ENCODE results near the gene ATL1. TPM values are rescaled to one million over a fixed set of nuclear protein-coding genes. Genes with fewer than 3 reads are reported as not detected.

The ATL1 gene
- 4.7 to 7.0 TPM (median 5.1 TPM) in 5 replicates for total RNA-seq (2022; extraction: Qiagen RNA extraction)

DNA sequence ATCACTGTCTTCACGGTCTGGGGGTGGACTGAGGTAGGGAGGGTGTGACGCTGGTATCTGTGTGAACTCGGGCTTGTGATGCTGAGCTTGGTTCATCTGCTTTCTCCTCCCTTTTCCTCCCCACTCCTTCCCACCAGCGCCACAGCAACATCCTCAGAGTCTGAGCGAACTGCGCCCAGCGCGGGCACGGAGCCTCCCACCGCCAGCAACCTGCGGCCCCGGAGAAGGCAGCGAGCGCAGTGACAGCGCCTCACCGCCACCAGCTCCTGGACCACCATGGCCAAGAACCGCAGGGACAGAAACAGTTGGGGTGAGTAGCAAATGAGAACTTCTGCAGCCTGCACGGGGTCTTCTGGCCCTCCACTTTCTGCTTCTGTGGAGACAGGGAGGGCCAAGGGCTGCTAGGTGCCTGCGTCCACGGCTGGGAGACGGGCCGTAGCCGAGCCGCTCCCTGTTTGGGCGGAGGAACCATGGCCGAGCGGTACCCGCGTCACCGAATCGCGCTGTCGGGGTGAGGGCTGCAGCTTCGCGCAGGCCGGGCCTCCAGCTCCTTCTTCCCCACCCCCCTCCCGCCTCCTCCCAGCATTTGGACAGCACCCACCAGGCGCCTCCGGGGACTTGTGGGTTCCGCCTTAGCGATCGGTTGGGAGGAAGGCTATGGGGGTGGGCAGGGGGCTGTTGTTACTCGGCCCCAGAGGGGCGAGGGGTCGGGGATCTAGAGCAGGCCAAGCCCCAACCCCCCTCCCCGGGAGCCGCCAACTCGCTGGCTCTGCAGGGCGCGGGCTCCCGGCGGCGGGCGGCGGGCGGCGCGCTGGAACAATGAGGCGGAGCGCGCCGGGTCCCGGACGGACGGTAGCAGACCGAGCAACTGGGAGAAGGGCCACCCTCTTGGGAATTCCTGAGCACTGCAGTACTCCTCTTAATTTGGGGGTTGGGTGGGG lies at the start of gene ATL1:
Gene ATL1, plus strand, starts transcription at position 156 of the 941 bp plus-strand sequence. Its CDS starts 121 bp downstream, at position 277.

GRCh38 chr14:50532502-50533240 lies 27.3 kb upstream of the ATL1 start, which contains the start of gene MAP4K5:
Gene MAP4K5, minus strand, starts transcription at chr14:50532569. Its CDS starts 520 bp downstream, at chr14:50532049.

DNA sequence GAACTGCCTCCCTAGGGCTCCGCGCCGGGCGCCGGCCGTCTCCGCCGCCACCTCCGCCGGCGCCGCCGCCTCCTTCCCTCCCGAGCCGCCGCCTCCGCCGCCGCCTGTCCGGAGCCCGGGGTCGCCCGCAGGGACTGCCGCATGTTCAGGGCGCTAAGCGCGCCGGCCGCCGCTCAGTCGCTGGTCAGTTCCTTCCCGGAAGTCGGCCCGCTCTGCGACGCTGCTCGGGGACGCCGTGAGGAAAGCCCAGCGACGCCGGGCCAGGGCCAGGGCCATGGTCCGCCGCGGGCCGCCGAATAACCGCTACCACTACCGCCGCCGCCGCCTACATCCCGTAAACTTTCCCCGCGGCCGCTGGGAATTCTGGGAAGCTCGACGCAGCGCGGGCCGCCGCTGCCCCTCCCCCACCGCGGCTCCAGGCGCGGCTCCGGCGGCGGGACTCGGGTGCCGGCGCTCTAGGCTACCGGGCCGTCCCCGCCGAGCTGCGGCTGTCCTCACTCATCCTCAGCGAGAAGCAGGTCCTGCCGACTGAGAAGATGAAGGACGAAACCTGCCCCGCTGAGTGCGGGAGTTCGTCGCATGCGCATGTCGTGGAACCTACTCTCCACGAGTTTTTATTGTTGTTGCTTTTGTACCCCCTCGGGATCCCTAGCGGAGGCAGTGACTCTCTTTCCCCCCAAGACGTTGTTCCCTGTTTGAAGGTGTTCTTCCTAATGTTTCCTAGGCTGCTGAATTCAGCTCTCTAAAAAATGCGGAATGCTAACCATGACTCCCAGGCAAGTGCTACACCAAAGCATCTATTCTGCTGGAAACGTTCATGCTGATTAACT lies 108.3 kb downstream of the ATL1 start, which contains the start of gene SAV1:
Gene SAV1, minus strand, starts transcription at position 311 of the 830 bp plus-strand sequence. CDS start 339 bp downstream, outside the sequence.

Other genes starting within 250 kb of the ATL1 start
- gene L2HGDH, start 247.9 kb upstream of the ATL1 start, total RNA-seq (2022; extraction: Qiagen RNA extraction), result 8.5 to 12.0 TPM (median 9.9 TPM) in 5 replicates
- 10.7 to 13.9 TPM (median 12.7 TPM) in 5 replicates for gene DMAC2L, start 247.8 kb upstream of the ATL1 start, total RNA-seq (2022; extraction: Qiagen RNA extraction)
- gene CDKL1, start 163.3 kb upstream of the ATL1 start, total RNA-seq (2022; extraction: Qiagen RNA extraction), result 4.8 to 18.4 TPM (median 7.5 TPM) in 5 replicates
- 28.8 to 37.9 TPM (median 33.2 TPM) in 5 replicates for gene MAP4K5, start 27.6 kb upstream of the ATL1 start, total RNA-seq (2022; extraction: Qiagen RNA extraction)
- 29.2 to 32.5 TPM (median 31.2 TPM) in 5 replicates for gene SAV1, start 108.2 kb downstream of the ATL1 start, total RNA-seq (2022; extraction: Qiagen RNA extraction)